OCI-LY3 (cell line): ENCODE results near the gene CALU.

ENCODE experiments used
- H2AFZ ChIP-seq: fragments of 200-600, 300-600 bp; shearing (Covaris generic); 2 replicates; pipeline ENCODE4 v1.6.0; 2014; ENCODE audit warnings: antibody characterized with exemption, low read depth, low read length
- H3K27ac ChIP-seq: fragments of 200-600, 300-600 bp; sonication (generic); 2 replicates; pipeline ENCODE4 v1.5.1; 2014; ENCODE audit warnings: mild to moderate bottlenecking, low read length, moderate library complexity, mixed read lengths
- H3K27me3 ChIP-seq: fragments of 200-600, 300-600 bp; sonication (generic); 2 replicates; pipeline ENCODE4 v1.6.1; 2014; ENCODE audit warnings: low read depth, low read length, mixed read lengths
- H3K36me3 ChIP-seq: fragments of 200-600, 300-600 bp; sonication (generic); replicated peaks from 2 replicates; pipeline ENCODE3; 2014; ENCODE audit warnings: low read depth, low read length, mixed read lengths
- H3K4me1 ChIP-seq: fragments of 300-600, 200-600 bp; sonication (generic); 2 replicates; pipeline ENCODE4 v1.6.1; 2014; ENCODE audit warnings: low read length, mixed read lengths
- H3K4me2 ChIP-seq: fragments of 200-600, 300-600 bp; sonication (generic); 2 replicates; pipeline ENCODE4 v1.6.1; 2014; ENCODE audit warnings: low read length, mixed read lengths
- H3K4me3 ChIP-seq: fragments of 300-600, 200-600 bp; sonication (generic); 2 replicates; pipeline ENCODE4 v1.5.1; 2014; ENCODE audit warnings: antibody characterized with exemption, mild to moderate bottlenecking, low read length, moderate library complexity
- H3K79me2 ChIP-seq: fragments of 300-600, 200-600 bp; shearing (Covaris generic); 2 replicates; pipeline ENCODE4 v1.6.1; 2014; ENCODE audit warnings: mild to moderate bottlenecking, low read length, mixed read lengths
- H3K9ac ChIP-seq: fragments of 300-600, 200-600 bp; shearing (Covaris generic); 2 replicates; pipeline ENCODE4 v1.6.0; 2014; ENCODE audit warnings: mild to moderate bottlenecking, low read length, moderate library complexity
- H3K9me3 ChIP-seq: fragments of 200-600, 300-600 bp; shearing (Covaris generic); 2 replicates; pipeline ENCODE4 v1.6.1; 2014; ENCODE audit warnings: low read length, mixed read lengths; ENCODE audit not compliant: insufficient read depth
- H4K20me1 ChIP-seq: fragments of 200-600, 300-600 bp; sonication (generic); 2 replicates; pipeline ENCODE4 v1.6.1; 2016; ENCODE audit warnings: low read length, mixed read lengths; ENCODE audit not compliant: insufficient read depth
- EZH2phosphoT487 ChIP-seq: fragments of 200-600 bp; shearing (Covaris generic); IDR thresholded peaks from 2 replicates; pipeline ENCODE4 v1.6.1; 2018; ENCODE audit warnings: antibody characterized with exemption, mixed run types, low read depth
- TF ChIP-seq, protein P1 (sequence below): fragments of 200-600, 300-600 bp; sonication (generic); IDR thresholded peaks from 2 replicates; pipeline ENCODE4 v1.5.1; 2014; ENCODE audit warnings: antibody characterized with exemption, low read length, low read depth

Gene CALU

GRCh38 chr7:128714701-128715495, 24.3 kb upstream of the CALU start:
- no peaks in the 10 kb centered on the region for H3K36me3 ChIP-seq

DNA sequence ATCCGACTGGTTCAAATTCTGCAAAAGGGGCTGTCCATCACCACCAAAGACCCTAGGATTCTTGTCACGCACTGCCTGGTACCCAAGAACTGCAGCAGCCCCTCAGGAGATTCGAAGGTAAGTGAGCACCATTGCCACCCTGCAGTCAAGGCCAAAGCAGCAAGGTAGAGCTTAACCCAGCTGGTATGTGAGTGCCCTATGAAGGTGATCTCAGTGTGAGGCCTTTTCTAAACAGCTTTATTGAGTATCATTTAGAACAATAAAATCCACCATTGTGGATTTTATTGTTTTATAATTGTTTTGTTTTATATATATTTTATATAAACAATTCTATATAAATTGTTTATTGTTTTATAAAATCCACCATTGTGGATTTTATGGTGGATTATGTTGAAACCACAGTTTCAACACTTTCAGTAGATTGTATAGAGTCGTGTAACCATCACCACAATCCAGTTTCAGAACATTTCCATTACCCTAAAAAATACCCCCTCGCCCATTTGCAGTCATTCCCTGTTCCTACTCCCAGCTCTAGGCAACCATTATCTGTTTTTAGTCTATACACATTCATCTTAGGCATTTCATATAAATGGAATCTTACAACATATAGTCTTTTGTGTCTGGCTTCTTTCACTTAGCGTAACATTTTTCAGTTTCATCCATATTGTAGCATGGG, 20.1 kb upstream of the CALU start:
- no peaks in the 10 kb centered on the region for H3K79me2 ChIP-seq

More at GRCh38 chr7:128714701-128715495, 24.3 kb upstream of the CALU start:
- Histone ChIP-seq H3K9ac (no peak overlapping the region), H3K4me3 (no peak overlapping the region), H3K27ac (no peak overlapping the region), H3K27me3 (0 out of 2 replicates have a peak, but pooled peaks cover 3% of the 10 kb centered on the region), H2AFZ (no peak overlapping the region), H3K4me2 (no peak overlapping the region), H3K79me2 (no peaks in the 10 kb centered on the region), H3K9me3 (no peaks in the 10 kb centered on the region), H3K4me1 (no peaks in the 10 kb centered on the region), H4K20me1 (no peaks in the 10 kb centered on the region)
- TF ChIP-seq EZH2phosphoT487 = no peak
- TF ChIP-seq, protein P1, sequence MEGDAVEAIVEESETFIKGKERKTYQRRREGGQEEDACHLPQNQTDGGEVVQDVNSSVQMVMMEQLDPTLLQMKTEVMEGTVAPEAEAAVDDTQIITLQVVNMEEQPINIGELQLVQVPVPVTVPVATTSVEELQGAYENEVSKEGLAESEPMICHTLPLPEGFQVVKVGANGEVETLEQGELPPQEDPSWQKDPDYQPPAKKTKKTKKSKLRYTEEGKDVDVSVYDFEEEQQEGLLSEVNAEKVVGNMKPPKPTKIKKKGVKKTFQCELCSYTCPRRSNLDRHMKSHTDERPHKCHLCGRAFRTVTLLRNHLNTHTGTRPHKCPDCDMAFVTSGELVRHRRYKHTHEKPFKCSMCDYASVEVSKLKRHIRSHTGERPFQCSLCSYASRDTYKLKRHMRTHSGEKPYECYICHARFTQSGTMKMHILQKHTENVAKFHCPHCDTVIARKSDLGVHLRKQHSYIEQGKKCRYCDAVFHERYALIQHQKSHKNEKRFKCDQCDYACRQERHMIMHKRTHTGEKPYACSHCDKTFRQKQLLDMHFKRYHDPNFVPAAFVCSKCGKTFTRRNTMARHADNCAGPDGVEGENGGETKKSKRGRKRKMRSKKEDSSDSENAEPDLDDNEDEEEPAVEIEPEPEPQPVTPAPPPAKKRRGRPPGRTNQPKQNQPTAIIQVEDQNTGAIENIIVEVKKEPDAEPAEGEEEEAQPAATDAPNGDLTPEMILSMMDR = no peak

DNA sequence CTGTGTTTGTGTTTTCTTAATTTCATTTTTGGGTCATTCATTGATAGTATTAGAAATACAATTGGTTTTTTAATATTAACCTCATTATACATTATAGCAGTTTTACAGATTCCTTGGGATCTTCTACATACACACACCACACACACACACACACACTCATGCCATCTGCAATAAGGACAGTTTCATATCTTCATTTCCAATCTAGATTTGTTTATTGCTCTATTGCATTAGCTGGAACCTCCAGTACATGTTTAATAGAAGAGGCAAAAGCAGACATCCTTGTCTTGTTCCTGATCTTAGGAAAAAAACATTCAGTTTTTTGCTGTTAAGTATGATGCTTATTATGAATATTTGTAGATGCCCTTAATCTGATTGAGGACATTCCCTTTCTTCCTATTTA, 17.8 kb upstream of the CALU start:
- H3K36me3 ChIP-seq = no peaks in the 10 kb centered on the region
- H3K27ac ChIP-seq = no peak overlapping the region
- H3K27me3 ChIP-seq = no peaks in the 10 kb centered on the region
- H3K4me1 ChIP-seq = no peaks in the 10 kb centered on the region
- no peaks in the 10 kb centered on the region for H3K9me3 ChIP-seq
- no peak overlapping the region for H3K4me3 ChIP-seq
- H3K79me2 ChIP-seq = no peaks in the 10 kb centered on the region
- no peak overlapping the region for H3K9ac ChIP-seq
- no peaks in the 10 kb centered on the region for H4K20me1 ChIP-seq
- TF ChIP-seq, protein P1 = no peak
- no peak for TF ChIP-seq EZH2phosphoT487
- H3K4me2 ChIP-seq = no peak overlapping the region
- no peak overlapping the region for H2AFZ ChIP-seq

More for the DNA sequence above, 20.1 kb upstream of the CALU start:
- H4K20me1 ChIP-seq = no peaks in the 10 kb centered on the region
- H3K36me3 ChIP-seq = no peaks in the 10 kb centered on the region
- H3K9me3 ChIP-seq = no peaks in the 10 kb centered on the region
- H3K27me3 ChIP-seq = 0 out of 2 replicates have a peak, but pooled peaks cover 3% of the 10 kb centered on the region
- H3K9ac ChIP-seq = no peak overlapping the region
- no peak overlapping the region for H3K4me3 ChIP-seq
- TF ChIP-seq, protein P1 = no peak
- no peak for TF ChIP-seq EZH2phosphoT487
- H2AFZ ChIP-seq = no peak overlapping the region
- H3K4me1 ChIP-seq = no peaks in the 10 kb centered on the region
- H3K4me2 ChIP-seq = no peak overlapping the region
- no peak overlapping the region for H3K27ac ChIP-seq

- Histone ChIP-seq H3K27ac (no peak overlapping the region), H3K36me3 (no peaks in the 10 kb centered on the region), H3K9ac (no peak overlapping the region), H3K4me1 (no peaks in the 10 kb centered on the region), H3K4me3 (no peak overlapping the region), H3K9me3 (no peaks in the 10 kb centered on the region), H4K20me1 (no peaks in the 10 kb centered on the region), H3K27me3 (no peaks in the 10 kb centered on the region), H3K4me2 (no peak overlapping the region), H2AFZ (no peak overlapping the region), H3K79me2 (no peaks in the 10 kb centered on the region)
- TF ChIP-seq, protein P1 = no peak
- no peak for TF ChIP-seq EZH2phosphoT487
Measured at GRCh38 chr7:128724743-128725142, 14.4 kb upstream of the CALU start.
